Fibroblast of gingiva (primary cell): ENCODE results near the gene RAD51B.

ENCODE experiments used
- DNase-seq: peaks from one replicate; pipeline ENCODE4 v3.0.0-alpha.2; 2011; ENCODE audit warnings: low read depth

The RAD51B gene

GRCh38 chr14:68702578-68702977 lies 883.0 kb downstream of the RAD51B start:
- DNase-seq = no peak

DNA sequence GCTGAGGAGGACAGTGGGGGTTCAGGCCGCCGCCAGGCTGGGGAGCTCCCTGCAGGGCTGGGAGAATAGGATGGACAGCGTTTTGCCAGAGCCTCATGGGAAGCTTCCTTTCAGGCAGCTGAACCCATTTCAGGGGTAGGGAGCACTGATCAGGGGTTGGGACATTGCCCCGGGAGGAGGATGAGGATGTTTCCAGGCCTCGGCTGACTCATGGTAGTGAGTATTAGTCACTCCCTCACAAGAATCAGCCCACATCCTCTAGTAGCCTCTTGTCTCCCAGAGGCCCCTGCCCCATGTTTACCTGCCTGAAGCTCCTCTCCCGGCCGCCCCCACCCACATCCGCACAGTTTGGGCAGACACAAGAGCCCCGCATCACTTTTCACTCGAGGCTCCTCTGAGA lies 883.5 kb downstream of the RAD51B start:
- peak; percentile 37 for DNase-seq

- DNase-seq = no peak
Measured at GRCh38 chr14:68704736-68705720, 885.4 kb downstream of the RAD51B start.

DNA sequence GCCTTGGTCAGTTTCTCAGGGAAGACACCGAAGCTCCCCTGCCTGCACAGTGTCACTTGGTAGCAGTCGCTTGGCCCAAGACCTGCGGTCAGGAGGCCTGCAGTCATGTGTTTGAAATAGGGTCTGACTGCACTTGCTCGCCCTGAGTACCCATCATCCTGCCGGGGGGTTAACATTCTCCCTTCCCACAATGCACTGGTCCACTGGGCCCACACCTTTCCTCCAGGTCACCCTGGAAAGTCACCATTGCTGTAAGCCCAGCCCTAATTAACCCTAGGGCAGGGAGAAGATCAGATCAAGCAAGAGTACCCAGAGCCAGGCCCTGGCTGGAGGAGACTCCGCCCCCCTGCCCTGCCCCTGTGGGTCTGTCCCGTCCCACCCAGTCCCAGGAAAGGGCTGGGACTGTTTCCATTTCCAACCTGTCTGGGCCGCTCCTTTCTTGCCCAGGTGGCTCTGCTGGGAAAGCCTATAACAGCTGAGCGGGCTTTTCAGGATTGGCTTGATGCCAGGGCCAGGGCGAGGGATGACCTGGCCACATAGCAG lies 886.2 kb downstream of the RAD51B start:
- DNase-seq = no peak

GRCh38 chr14:68707482-68707881 lies 887.9 kb downstream of the RAD51B start:
- DNase-seq = no peak

- no peak for DNase-seq
Measured at GRCh38 chr14:68708343-68708742, 888.8 kb downstream of the RAD51B start.

DNA sequence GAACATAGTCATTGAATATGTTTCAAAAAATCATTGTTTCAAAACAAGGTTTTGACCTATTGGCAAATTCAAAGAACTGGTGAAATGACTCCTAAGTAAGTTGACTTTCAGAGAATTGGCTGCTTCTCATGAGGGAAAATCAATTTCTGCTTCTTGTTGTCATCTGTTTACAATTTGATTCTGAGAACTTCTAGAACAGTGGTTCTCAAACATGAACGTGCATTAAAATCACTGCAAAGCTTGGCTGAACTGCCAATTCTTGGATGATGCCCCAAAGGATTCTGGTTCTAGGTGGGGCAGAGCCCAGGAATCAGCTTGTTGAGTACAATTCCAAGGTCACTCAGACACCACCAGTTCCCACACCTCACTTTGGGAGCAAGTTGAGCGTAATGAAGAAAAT lies 889.4 kb downstream of the RAD51B start:
- peak; percentile 38 for DNase-seq

GRCh38 chr14:68710776-68711175 lies 891.2 kb downstream of the RAD51B start:
- no peak for DNase-seq

- DNase-seq = no peak
Measured at GRCh38 chr14:68711561-68712309, 892.2 kb downstream of the RAD51B start.

GRCh38 chr14:68712703-68713370 lies 893.3 kb downstream of the RAD51B start:
- DNase-seq = no peak

DNA sequence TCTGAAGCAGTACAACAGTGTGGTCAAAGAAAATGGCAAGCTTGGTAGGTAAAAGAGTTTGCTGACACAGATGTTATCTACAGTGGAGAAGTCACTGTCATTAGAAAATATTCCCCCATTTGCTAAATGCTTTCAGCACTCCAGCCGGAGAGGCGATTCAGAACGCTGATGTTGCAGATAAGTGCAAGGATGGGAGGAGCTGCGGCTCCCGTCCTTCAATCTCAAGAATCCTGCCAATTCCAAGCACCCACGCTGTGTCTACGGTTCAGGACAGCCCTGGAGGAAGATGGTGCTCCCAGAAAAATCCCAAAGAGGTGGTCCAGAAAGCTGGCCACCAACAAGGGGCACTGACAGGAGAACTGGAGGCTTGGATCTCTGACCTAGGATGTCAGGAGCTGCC lies 894.2 kb downstream of the RAD51B start:
- no peak for DNase-seq

- no peak for DNase-seq
Measured at GRCh38 chr14:68714991-68715924, 895.7 kb downstream of the RAD51B start.

- DNase-seq = no peak
Measured at GRCh38 chr14:68716698-68717097, 897.1 kb downstream of the RAD51B start.

DNA sequence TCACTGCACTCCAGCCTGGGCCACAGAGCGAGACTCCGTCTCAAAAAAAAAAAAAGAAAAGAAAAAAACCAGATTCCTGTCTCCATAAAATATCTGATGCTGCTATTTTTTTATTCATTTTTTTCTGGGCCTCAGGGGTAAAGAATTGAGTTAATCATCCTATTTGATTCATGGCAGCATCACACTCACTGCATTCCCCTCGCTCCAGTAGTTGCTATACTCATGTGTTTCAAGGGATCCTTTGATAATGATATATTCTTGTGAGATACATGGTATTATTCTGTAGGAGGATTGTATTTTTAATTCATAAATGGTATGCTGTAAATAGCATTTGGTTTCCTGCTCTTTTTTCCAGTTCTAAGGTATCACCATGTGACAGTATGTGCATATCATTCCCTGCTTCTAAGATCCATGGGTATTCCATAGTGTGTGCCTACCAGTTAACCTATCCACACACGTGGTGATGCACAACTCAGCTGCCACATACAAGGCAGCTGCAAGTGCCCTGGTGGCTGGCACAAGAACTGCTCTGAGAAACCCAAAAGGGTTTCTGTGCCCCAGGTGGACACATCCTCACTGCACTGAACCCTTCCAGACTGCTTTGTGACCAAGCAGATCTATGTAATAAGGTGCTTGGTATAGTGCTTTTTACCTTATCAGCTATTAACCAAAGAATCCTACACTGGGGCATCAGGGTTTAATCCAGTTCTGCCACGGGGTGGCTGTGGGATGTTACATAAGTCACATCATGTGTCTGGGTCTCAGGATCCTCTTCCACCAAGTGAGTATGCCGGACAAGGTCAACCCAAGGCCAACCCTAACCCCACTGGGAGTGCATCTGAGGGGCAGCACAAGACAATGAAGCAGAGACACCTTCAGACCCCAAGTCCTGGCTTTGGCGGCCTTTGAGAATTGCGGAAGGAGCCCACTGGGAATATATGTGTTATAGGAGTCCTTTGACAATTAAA lies 898.7 kb downstream of the RAD51B start:
- no peak for DNase-seq

DNA sequence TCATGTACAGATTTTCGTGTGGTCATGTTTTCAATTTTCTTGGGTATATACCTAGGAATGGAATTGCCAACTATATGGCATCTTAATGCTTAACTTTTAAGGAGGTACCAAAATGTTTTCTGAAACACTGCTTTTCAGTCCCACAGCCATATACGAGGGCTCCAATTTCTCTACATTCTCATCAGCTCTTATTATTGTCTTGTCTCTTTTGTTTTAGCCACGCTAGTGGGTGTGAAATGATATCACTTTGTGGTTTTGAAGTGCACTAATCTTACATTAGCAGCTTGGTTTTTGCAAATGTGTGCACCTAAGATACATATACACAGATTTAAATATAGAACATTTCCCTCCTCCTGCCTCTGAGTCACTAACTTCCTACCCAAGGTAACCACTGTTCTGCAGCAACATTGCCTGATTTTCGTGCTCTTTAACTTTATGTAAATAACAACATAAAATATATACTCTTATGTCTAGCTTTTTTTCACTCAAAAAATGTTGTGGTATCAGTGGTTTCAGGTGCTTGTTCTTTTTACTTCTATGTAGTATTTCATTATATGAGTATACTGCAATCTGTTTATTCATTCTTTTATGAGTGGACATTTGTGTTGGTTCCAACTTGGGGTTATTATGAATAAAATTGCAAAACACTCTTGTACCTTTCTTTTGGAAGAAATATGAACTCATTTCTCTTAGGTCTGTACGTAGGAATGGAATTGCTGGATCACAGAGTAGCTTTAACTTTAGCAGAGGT lies 900.2 kb downstream of the RAD51B start:
- no peak for DNase-seq

DNA sequence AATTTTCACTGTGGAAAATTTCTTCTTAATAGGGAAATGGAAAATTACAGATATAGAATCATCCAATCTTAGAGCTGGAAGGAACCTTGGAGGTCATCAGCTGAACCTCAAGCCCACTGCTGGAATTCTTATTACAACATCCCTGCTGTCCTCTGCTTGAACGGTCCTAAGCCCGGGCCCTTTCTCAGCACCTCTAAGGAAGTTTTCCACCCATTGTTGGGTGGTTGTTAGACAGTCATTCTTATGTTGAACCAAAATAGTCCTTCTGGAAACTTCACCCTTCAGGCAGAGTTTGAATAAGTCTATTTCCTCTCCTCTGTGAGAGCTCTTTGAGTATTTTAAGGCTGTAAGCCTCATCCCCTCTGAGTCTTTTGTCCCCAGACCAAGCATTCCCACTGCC lies 902.6 kb downstream of the RAD51B start:
- DNase-seq = no peak

- DNase-seq = no peak
Measured at GRCh38 chr14:68722968-68723566, 903.5 kb downstream of the RAD51B start.

GRCh38 chr14:68723808-68724268 lies 904.3 kb downstream of the RAD51B start:
- no peak for DNase-seq

DNA sequence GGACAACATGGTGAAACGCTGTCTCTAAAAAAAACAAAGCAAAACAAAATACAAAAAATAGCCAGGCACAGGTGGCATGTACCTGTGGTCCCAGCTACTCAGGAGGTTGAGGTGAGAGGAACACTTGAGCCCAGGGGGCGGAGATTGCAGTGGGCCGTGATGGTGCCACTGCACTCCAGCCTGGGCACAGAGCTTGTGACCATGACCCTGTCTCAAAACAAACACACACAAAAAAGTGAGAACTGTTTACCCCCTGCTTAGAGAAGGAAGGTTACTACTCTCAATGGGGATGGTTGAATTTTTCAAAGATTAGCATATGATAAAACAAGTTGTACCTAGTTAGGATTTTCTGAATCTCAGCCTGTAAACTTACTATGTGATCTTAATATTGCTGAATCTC lies 905.3 kb downstream of the RAD51B start:
- no peak for DNase-seq
